HCT116 (cell line): ENCODE measurements around the gene TVP23A. TPM values are rescaled to one million over a fixed set of nuclear protein-coding genes. Genes with fewer than 3 reads are reported as not detected.

Source experiments
- ATAC-seq: fragments of 200-7000 bp; cut with Tn5 transposase; 2 replicates; pipeline ENCODE4 v1.9.1; 2020; ENCODE audit warnings: mild to moderate bottlenecking, moderate library complexity
- BruUV-seq: library from RNA; stranded (reverse); fragments of 400-500 nt; replicated peaks from 2 replicates; lab custom pipeline; 2021; lab: Mats Ljungman, UMichigan
- CTCF ChIA-PET: fragments of 300-600 bp; sonication (Branson Sonifier 250); formaldehyde crosslinking; loops from one replicate; lab custom pipeline; 2021; ENCODE audit warnings: antibody characterized with exemption; lab: Charles Lee
- POLR2A ChIA-PET: fragments of 300-600, 350-600 bp; sonication (Branson Sonifier 250); formaldehyde crosslinking; loops from one replicate; lab custom pipeline; 2021; ENCODE audit warnings: antibody characterized with exemption; lab: Charles Lee
- RAD21 ChIA-PET, 2 experiments: fragments of 300-600 bp; sonication (Branson Sonifier 250); formaldehyde crosslinking; loops; one replicate each; lab custom pipeline; 2023; ENCODE audit warnings: low total read pairs in 2 of 2; ENCODE audit not compliant: uncharacterized antibody in 2 of 2, unreplicated experiment in 2 of 2, low non-redundant PET in 1 of 2; lab: Charles Lee
- DNase-seq: peaks from one replicate; pipeline ENCODE4 v3.0.0-alpha.2; 2010; ENCODE audit warnings: low read depth, low spot score
- H2AFZ ChIP-seq: fragments of 200-600 bp; shearing (Covaris generic), sonication (generic); 2 replicates; pipeline ENCODE4 v1.6.1; 2017; ENCODE audit warnings: low read depth, mixed run types, mixed read lengths, antibody characterized with exemption, low read length; ENCODE audit not compliant: poor library complexity, severe bottlenecking
- H3K27ac ChIP-seq: 2 replicates; pipeline ENCODE4 v1.5.1; 2012; ENCODE audit warnings: low read depth, low read length
- H3K27me3 ChIP-seq: fragments of 200-600 bp; sonication (generic); 2 replicates; pipeline ENCODE4 v1.6.1; 2016; ENCODE audit warnings: mixed run types, low read length, mixed read lengths; ENCODE audit not compliant: insufficient read depth
- H3K36me3 ChIP-seq, 2 experiments: fragments of 200-500 bp in 1 of 2; fragments of 200-600 bp in 1 of 2; sonication (Bioruptor generic) in 1 of 2; sonication (generic) in 1 of 2; 2 replicates each; pipeline versions ENCODE4 v1.5.1 to v1.6.1; 2014 to 2016; ENCODE audit warnings: low read length in 2 of 2, inconsistent platforms in 1 of 2, mixed read lengths in 1 of 2, mixed run types in 1 of 2; ENCODE audit not compliant: insufficient read depth in 2 of 2, control insufficient read depth in 1 of 2
- H3K4me1 ChIP-seq, 2 experiments: fragments of 200-600 bp in 1 of 2; sonication (generic) in 1 of 2; 2 replicates each; pipeline versions ENCODE4 v1.5.1 to v1.6.1; 2012 to 2017; ENCODE audit warnings: low read length in 2 of 2, inconsistent platforms in 1 of 2, mild to moderate bottlenecking in 1 of 2, mixed read lengths in 1 of 2, mixed run types in 1 of 2, moderate library complexity in 1 of 2; ENCODE audit not compliant: insufficient read depth in 2 of 2, control insufficient read depth in 1 of 2
- H3K4me2 ChIP-seq: fragments of 200-600 bp; sonication (generic); 2 replicates; pipeline ENCODE4 v1.6.1; 2017; ENCODE audit warnings: mixed run types, low read length, mixed read lengths
- H3K4me3 ChIP-seq, 2 experiments: fragments of 200-600 bp in 1 of 2; sonication (generic) in 1 of 2; replicated peaks in 1 of 2; 2 replicates each; pipeline ENCODE4 v1.5.1; 2011 to 2016; ENCODE audit warnings: low read length in 2 of 2, control low read depth in 1 of 2, low read depth in 1 of 2, mild to moderate bottlenecking in 1 of 2, mixed read lengths in 1 of 2, mixed run types in 1 of 2
- H3K79me2 ChIP-seq: fragments of 200-600 bp; sonication (generic); 2 replicates; pipeline ENCODE4 v1.6.1; 2017; ENCODE audit warnings: mild to moderate bottlenecking, mixed run types, low read length, moderate library complexity, mixed read lengths; ENCODE audit not compliant: insufficient read depth
- H3K9ac ChIP-seq: fragments of 200-600 bp; sonication (generic); 2 replicates; pipeline ENCODE4 v1.6.1; 2016; ENCODE audit warnings: low read length, mixed read lengths
- H3K9me2 ChIP-seq: fragments of 200-600 bp; sonication (generic), shearing (Covaris generic); 2 replicates; pipeline ENCODE4 v1.6.1; 2017; ENCODE audit warnings: mixed run types, mild to moderate bottlenecking, moderate library complexity; ENCODE audit not compliant: insufficient read depth
- H3K9me3 ChIP-seq, 2 experiments: fragments of 200-500 bp in 1 of 2; fragments of 200-600 bp in 1 of 2; sonication (Bioruptor generic) in 1 of 2; sonication (generic) in 1 of 2; 2 replicates each; pipeline ENCODE4 v1.6.1; 2014 to 2017; ENCODE audit warnings: low read length in 2 of 2, mixed read lengths in 2 of 2, inconsistent platforms in 1 of 2, low read depth in 1 of 2, mild to moderate bottlenecking in 1 of 2, mixed run types in 1 of 2, moderate library complexity in 1 of 2; ENCODE audit not compliant: control insufficient read depth in 1 of 2, insufficient read depth in 1 of 2
- H4K20me1 ChIP-seq: fragments of 200-600 bp; sonication (generic), shearing (Covaris generic); 2 replicates; pipeline ENCODE4 v1.6.1; 2017; ENCODE audit warnings: mixed run types, mild to moderate bottlenecking, moderate library complexity; ENCODE audit not compliant: insufficient read depth
- EGR1 ChIP-seq: IDR thresholded peaks from 2 replicates; pipeline ENCODE4 v1.6.1; 2012; ENCODE audit warnings: low read depth
- EZH2 ChIP-seq: fragments of 200-600 bp; sonication (generic); IDR thresholded peaks from 2 replicates; pipeline ENCODE4 v1.6.1; 2017; ENCODE audit warnings: antibody characterized with exemption, mixed run types
- EZH2phosphoT487 ChIP-seq: fragments of 200-600 bp; IDR thresholded peaks from 2 replicates; pipeline ENCODE4 v1.6.1; 2018; ENCODE audit warnings: antibody characterized with exemption, borderline replicate concordance
- POLR2AphosphoS5 ChIP-seq: IDR thresholded peaks from 2 replicates; pipeline ENCODE4 v1.6.1; 2011; ENCODE audit warnings: mild to moderate bottlenecking, low read depth, low read length, moderate library complexity
- SIN3A ChIP-seq: IDR thresholded peaks from 2 replicates; pipeline ENCODE4 v1.6.1; 2012; ENCODE audit warnings: low read depth
- TCF7L2 ChIP-seq: IDR thresholded peaks from 2 replicates; pipeline ENCODE4 v1.7.0; 2011; ENCODE audit warnings: borderline replicate concordance, inconsistent platforms; ENCODE audit not compliant: insufficient read depth, insufficient read length; ENCODE audit errors: extremely low read depth
- YY1 ChIP-seq: IDR thresholded peaks from 2 replicates; pipeline ENCODE4 v1.6.1; 2011; ENCODE audit warnings: low read length, low read depth, moderate library complexity, mild to moderate bottlenecking; ENCODE audit not compliant: insufficient replicate concordance; ENCODE audit errors: extremely low read depth
- ZBTB33 ChIP-seq: IDR thresholded peaks from 2 replicates; pipeline ENCODE4 v1.6.1; 2011; ENCODE audit warnings: mild to moderate bottlenecking, low read length, moderate library complexity; ENCODE audit not compliant: insufficient replicate concordance; ENCODE audit errors: extremely low read depth
- ZNF274 ChIP-seq: fragments of 200-500 bp; sonication (Bioruptor generic); IDR thresholded peaks from 2 replicates; pipeline ENCODE4 v1.6.1; 2014; ENCODE audit warnings: mild to moderate bottlenecking, low read depth, low read length, inconsistent platforms
- intact Hi-C: fragments of 100-400 bp; cut with micrococcal nuclease; formaldehyde crosslinking; loops from 2 replicates; pipeline ENCODE4 v1.10.0; 2022
- total RNA-seq: library from RNA; stranded (reverse); gene quantifications from one replicate; pipeline ENCODE4 v1.2.1, GENCODE V29; 2021; ENCODE audit not compliant: unreplicated experiment
- TF ChIP-seq, protein P1 (sequence below): IDR thresholded peaks from 2 replicates; pipeline ENCODE4 v1.6.1; 2012
- TF ChIP-seq, protein P2 (sequence below): IDR thresholded peaks from 2 replicates; pipeline ENCODE4 v1.6.1; 2012

Gene TVP23A
- total RNA-seq, 1 experiment from 2014 or later, result not detected

- TF ChIP-seq, protein P1, sequence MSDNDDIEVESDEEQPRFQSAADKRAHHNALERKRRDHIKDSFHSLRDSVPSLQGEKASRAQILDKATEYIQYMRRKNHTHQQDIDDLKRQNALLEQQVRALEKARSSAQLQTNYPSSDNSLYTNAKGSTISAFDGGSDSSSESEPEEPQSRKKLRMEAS, result no peak
- TF ChIP-seq ZBTB33, result no peak
- TF ChIP-seq SIN3A, result no peak
- TF ChIP-seq EZH2, result no peak
- no peak for TF ChIP-seq TCF7L2
- TF ChIP-seq ZNF274, result no peak
- no peak for TF ChIP-seq EZH2phosphoT487
- no peak for TF ChIP-seq POLR2AphosphoS5
- TF ChIP-seq, protein P2, sequence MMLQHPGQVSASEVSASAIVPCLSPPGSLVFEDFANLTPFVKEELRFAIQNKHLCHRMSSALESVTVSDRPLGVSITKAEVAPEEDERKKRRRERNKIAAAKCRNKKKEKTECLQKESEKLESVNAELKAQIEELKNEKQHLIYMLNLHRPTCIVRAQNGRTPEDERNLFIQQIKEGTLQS, result no peak
- TF ChIP-seq YY1, result no peak
- TF ChIP-seq, all 23 proteins: peak for 0
Observed at GRCh38 chr16:10868104-10868595, 49.6 kb upstream of the TVP23A start (continued).

- ATAC-seq (no peak), DNase-seq (no peak)
- intact Hi-C loops, result no loop called here
- TF ChIP-seq EGR1, result no peak
- ChIA-PET CTCF (no interaction called here), POLR2A (no interaction called here), RAD21 (no interaction called here)
- no peaks in the 10 kb centered on the region for H3K36me3 ChIP-seq
- no TSS peak for BruUV-seq
- no peaks in the 10 kb centered on the region for H3K9me2 ChIP-seq
- H3K27me3 ChIP-seq, result peaks cover 4% of the 10 kb centered on the region
- no peaks in the 10 kb centered on the region for H4K20me1 ChIP-seq
- H3K9ac ChIP-seq, result no peak overlapping the region
- no peak overlapping the region for H3K27ac ChIP-seq
- no peak overlapping the region for H3K4me3 ChIP-seq
- no peaks in the 10 kb centered on the region for H3K79me2 ChIP-seq
- peaks cover 5 to 20% of the 10 kb centered on the region in 2 experiments; a peak in 3 of 4 replicates for H3K4me1 ChIP-seq
- H2AFZ ChIP-seq, result no peak overlapping the region
- H3K4me2 ChIP-seq, result no peak overlapping the region
- no peaks in the 10 kb centered on the region for H3K9me3 ChIP-seq
Observed at GRCh38 chr16:10867199-10867598, 48.6 kb upstream of the TVP23A start.
